ENCODE data around the gene LPP. TPM values are rescaled to one million over a fixed set of nuclear protein-coding genes. Genes with fewer than 3 reads are reported as not detected.

LPP gene
- total and polyA plus RNA-seq, 8 donors, result 4.9 to 84.4 (median 45.9) TPM

GRCh38 chr3:188271226-188271914 lies 117.4 kb downstream of the LPP start:
- 89 to 94% methylated on average over 5 of the region's 5 CpGs for WGBS, 2 donors
- intact Hi-C loops (cut with DNase I), result no loop called here
- Histone ChIP-seq H3K4me1 (peaks cover 6 to 12% (median 7%) of the 10 kb centered on the region in 3 donors), H3K36me3 (no peaks in the 10 kb centered on the region), H3K9me3 (no peaks in the 10 kb centered on the region), H3K27me3 (no peaks in the 10 kb centered on the region), H3K27ac (no peak overlapping the region), H3K4me3 (no peak overlapping the region)
- TF ChIP-seq CTCF (IDR thresholded peaks at IDR 0.05), result no peak
- FAIRE-seq, result no peak
- no peak for ATAC-seq
- DNase-seq, result no peak

GRCh38 chr3:188272481-188273372 lies 118.8 kb downstream of the LPP start:
- no peak overlapping the region for H3K27ac ChIP-seq
- peaks cover 6 to 8% (median 7%) of the 10 kb centered on the region in 3 donors for H3K4me1 ChIP-seq
- ATAC-seq (no peak), FAIRE-seq (no peak), DNase-seq (no peak)
- H3K4me3 ChIP-seq, result no peak overlapping the region
- no peaks in the 10 kb centered on the region for H3K36me3 ChIP-seq
- H3K9me3 ChIP-seq, result no peaks in the 10 kb centered on the region
- no peaks in the 10 kb centered on the region for H3K27me3 ChIP-seq
- intact Hi-C loops (cut with DNase I), result no loop called here
- no peak for TF ChIP-seq CTCF (IDR thresholded peaks at IDR 0.05)
- 88 to 91% methylated on average over 12 of the region's 12 CpGs for WGBS, 2 donors

- ATAC-seq, result no peak
- intact Hi-C loops (cut with DNase I), result no loop called here
- H3K36me3 ChIP-seq, result no peaks in the 10 kb centered on the region
- H3K27me3 ChIP-seq, result no peaks in the 10 kb centered on the region
- no peak for TF ChIP-seq CTCF (IDR thresholded peaks at IDR 0.05)
- H3K9me3 ChIP-seq, result no peaks in the 10 kb centered on the region
- 76 to 83% methylated on average over 4 of the region's 4 CpGs for WGBS, 2 donors
- H3K27ac ChIP-seq, result no peak overlapping the region
- H3K4me3 ChIP-seq, result no peak overlapping the region
- peaks cover 0 to 6% (median 4%) of the 10 kb centered on the region in 3 donors for H3K4me1 ChIP-seq
- no peak for FAIRE-seq
- no peak for DNase-seq
Measured at GRCh38 chr3:188274249-188274915, 120.4 kb downstream of the LPP start.

GRCh38 chr3:188276375-188276774 lies 122.4 kb downstream of the LPP start:
- peaks cover 0 to 2% (median 0%) of the 10 kb centered on the region in 3 donors for H3K4me1 ChIP-seq

More at GRCh38 chr3:188276375-188276774, 122.4 kb downstream of the LPP start:
- DNase-seq (no peak), FAIRE-seq (no peak), ATAC-seq (no peak)
- no peak for TF ChIP-seq CTCF (IDR thresholded peaks at IDR 0.05)
- 90 to 95% methylated on average over 3 of the region's 3 CpGs for WGBS, 2 donors
- H3K36me3 ChIP-seq, result no peaks in the 10 kb centered on the region
- intact Hi-C loops (cut with DNase I), result no loop called here
- H3K27ac ChIP-seq, result no peak overlapping the region
- H3K4me3 ChIP-seq, result no peak overlapping the region
- no peaks in the 10 kb centered on the region for H3K9me3 ChIP-seq
- no peaks in the 10 kb centered on the region for H3K27me3 ChIP-seq
